HG03354 (cell line): Measurements from ENCODE around the gene OLFM1.

Experiments
- ATAC-seq: cut with Tn5 transposase; IDR thresholded peaks from one replicate; pipeline ENCODE4 v1.9.1; 2021; ENCODE audit warnings: mild to moderate bottlenecking; ENCODE audit not compliant: unreplicated experiment, poor library complexity, severe bottlenecking

The OLFM1 gene

DNA sequence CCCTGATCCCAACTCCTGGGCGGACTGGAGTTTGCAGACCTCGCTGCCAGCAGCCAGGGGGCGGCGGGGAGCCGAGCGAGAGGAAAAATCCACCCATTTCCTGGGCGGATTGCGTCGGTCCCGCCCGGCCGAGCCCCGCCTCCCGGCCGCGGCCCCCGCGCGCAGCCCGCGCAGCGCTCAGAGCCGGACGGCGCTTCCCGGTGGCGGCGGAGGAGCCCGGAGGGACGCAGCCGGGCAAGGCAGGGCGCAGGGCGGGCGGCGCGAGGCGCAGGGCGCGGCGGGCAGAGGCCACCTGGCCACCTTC, at the start of gene OLFM1:
TSS of gene OLFM1 (plus strand) at position 180 of the 304 bp plus-strand sequence. CDS start 322 bp downstream, outside the sequence.
- no peak for ATAC-seq

- ATAC-seq, result no peak
Measured at GRCh38 chr9:135038331-135038730, 49.1 kb upstream of the OLFM1 start.

DNA sequence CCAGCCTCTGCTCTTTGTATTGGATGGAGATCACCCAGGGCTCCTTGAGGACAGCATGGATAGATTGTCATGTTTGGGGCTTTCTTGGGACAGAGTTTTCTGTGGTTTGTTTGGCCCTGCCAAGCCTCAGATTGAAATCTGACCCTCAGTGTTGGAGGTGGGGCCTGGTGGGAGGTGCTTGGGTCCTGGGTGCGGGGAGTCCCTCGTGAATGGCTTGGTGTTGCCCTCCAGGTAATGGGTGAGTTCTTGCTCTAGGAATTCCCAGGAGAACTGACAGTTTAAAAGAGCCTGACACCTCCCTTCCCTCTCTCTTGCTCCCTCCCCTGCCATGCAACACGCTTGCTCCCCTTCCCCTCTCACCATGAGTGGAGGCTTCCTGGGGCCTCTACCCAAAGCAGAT, 48.6 kb upstream of the OLFM1 start:
- ATAC-seq, result no peak

- ATAC-seq, result no peak
Measured at GRCh38 chr9:135039266-135039870, 48.1 kb upstream of the OLFM1 start.

DNA sequence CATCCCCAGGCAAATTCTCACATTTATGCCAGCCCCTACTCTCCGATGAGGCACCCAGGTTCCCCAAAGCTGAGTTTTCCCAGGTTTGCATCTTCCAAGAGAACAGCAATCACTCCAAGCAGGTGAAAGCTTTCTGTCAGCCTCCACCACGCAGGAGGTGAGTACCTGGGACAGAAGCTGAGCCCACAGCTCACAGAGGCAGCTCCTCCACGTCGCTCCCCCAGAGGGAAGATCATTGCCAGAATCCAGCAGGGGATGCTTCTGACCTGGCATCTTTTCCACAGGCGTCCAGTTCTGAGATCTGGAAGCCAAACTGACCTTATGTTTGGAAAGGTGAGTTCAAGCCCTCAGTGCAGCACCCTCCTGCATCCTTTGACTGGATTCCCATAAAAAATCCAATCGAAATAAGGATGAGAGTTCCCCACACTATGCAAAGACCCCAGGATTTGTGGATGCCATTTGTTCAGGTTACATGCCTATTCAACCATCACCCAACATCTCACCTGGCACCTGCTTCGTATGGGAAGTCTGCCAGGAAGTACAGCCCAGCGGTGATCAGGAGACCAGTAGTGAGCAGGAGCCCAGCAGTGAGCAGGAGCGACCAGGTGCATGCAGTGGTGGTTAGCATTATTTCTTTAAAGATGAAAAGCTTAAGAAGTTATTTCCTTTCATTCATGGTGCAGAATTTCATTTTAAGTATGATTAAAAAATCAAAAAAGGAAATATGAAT, 47.4 kb upstream of the OLFM1 start:
- no peak for ATAC-seq

DNA sequence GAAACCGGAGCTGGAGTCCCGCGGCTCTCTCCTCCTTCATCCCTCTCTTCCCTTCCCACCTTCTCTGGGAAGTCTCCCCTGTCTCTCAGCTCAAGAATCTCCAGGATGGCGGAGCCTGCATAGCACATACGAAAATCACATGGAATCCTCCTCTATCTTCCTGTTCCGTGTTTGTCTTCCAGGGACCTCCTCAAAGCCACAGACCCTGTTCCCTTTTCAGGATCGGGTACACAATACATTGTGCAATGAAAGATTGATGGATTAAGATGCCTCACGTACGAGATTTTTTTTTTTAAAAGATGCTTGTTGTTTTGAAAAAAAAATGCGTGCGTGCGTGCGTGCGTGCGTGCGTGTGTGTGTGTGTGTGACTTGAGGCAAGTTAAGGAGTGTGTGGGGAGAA, 46.6 kb upstream of the OLFM1 start:
- ATAC-seq, result no peak

- no peak for ATAC-seq
Measured at GRCh38 chr9:135043345-135043744, 44.1 kb upstream of the OLFM1 start.

DNA sequence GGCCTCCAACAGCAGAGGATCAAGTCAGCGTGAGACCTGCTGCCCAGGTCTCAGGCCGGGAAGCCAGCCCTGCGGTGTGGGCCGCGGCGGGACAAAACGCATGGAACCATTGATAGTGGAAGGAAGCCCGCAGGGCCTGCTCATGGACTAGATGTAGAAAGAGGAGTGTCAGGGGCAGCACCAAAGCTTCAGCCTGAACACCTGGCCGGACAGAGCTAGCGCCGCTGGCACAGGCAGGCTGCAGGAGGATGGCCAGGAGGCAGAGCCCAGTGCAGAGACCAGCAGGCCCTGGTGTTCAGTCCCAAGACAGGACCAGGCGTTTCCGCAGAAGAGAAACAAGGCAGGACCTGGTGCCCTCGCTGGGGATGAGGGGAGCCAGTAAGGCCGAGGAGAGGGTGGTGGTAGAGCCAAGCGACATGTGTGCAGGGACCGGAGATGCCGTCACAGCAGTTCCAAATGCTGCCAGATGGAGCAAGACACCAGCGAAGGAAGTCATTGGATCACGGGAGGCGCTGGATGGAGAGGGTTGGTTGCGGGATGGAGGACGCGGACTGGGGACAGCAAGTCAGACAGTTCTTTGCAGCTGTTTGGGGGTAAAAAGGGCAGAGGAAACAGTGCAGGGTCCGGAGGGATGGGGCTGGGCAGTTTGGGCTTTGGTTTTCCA, 42.1 kb upstream of the OLFM1 start:
- ATAC-seq, result no peak

DNA sequence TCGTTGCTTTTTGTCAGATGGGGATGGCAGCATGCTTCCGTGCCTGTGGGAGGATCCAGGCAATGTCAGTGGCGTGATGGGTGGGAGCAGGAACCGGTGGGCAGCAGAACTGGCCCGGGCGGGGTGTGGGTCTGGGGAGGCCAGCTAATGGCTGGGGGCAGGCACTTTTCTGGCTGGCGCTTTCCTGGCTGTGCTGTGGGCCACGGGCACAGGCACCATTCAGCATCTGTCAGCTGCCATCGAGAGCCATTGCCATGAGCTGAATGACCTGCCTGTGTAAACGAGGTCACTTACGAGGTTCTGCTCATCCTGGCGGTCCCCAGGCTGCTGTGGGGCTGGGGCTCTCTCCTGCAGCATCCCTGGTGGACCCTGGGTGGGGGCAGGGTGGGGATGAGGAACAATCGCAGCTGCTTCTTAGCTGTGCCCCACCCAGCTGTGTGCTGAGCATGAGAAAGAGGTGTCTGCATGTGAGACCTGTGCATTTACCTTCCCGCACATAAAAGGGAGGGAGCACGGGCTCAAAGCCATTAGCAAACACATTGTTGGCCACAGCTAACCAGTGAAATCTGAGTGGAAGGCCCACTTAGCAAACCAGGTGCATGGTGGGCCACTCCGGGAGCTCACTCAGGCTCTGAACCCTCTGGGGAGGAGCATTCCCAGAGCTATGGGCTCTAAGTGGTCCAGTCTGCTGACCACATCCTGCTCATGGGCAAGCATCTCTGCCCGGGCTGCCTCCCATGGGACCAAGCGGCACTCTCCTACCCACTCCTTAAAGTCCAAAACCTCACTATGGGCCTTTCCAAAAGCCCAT, 41.3 kb upstream of the OLFM1 start:
- ATAC-seq, result no peak

- no peak for ATAC-seq
Measured at GRCh38 chr9:135046739-135047350, 40.6 kb upstream of the OLFM1 start.

- no peak for ATAC-seq
Measured at GRCh38 chr9:135047521-135047920, 39.9 kb upstream of the OLFM1 start.

GRCh38 chr9:135048046-135048757, 39.3 kb upstream of the OLFM1 start:
- no peak for ATAC-seq

DNA sequence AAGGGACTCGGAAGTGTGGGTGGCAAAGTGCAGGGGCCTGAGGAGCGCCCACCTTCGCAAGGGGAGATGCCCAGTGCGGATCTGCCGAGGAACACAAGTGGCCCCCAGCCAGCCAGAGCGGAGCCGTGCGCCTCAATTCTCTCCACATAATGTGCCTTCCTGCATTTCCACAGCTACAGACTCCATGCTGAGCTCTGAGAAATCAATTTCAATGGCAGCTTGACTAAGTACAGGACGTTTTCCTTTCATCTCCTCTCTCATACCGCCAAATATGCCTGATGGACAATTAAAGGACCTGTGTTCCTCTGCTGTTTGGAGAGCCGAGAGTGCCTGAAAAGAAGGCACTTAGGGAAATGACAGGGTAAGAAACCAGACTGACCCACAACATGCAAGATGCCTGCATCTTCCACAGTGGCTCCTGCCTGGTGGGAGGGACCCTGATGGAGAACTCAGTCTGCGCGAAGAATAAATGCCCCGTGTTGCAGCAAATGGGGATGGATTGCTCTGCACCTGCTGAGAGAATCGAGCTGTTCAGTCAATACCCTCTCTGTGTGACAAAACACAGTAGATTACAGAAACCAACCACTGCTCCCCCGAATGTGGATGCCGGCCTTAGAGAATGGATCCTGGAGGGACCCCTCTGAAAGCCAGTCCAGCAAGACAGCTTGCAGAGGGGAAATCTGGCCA, 38.6 kb upstream of the OLFM1 start:
- no peak for ATAC-seq

- no peak for ATAC-seq
Measured at GRCh38 chr9:135049460-135049859, 38.0 kb upstream of the OLFM1 start.

GRCh38 chr9:135050072-135050990, 37.1 kb upstream of the OLFM1 start:
- no peak for ATAC-seq

DNA sequence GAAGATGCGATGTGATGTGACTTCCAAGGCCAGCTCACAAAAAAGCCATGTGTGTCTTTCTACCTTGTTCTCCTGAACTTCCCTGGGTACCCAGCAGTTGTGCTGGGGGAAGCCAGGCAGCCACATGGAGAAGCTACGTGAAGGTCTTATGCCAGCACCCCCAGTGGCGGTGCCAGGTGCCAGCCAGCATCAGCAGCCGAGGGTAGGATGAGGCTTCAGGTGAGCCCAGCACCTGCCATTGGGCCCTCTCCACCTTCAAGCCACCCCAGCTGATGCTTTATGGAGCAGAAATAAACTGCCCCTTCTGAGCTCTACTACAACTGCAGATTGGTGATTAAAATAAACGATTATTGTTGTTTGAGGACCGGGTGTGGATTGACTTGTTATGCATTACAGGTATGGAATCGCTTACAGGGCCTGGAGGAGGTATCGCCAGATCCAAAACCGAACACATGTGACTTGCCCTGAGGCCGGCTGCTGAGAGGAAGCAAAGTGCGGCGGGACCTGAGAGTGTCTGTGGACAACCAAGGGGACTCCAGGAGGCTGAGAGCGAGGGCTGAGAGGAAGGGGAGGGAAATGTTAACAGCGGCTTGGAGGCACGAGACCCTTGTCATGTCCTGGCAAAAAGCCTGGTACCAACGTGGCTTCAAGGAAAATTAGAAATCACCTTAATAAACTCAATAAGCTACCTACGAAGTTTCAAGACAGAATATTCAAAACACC, 36.0 kb upstream of the OLFM1 start:
- ATAC-seq, result no peak

- ATAC-seq, result no peak
Measured at GRCh38 chr9:135053133-135053532, 34.3 kb upstream of the OLFM1 start.
